ENCODE data around the gene FARS2.
"Not testable (repeated sequence)": the region's sequence is repeated elsewhere in the genome, so short reads cannot be mapped to it uniquely, and the experiment has no call there.

Gene FARS2

GRCh38 chr6:5637714-5638113 lies 376.4 kb downstream of the FARS2 start:
- DNase-seq (ENCODE audit: low spot score) = no peak

GRCh38 chr6:5638666-5639065 lies 377.4 kb downstream of the FARS2 start:
- DNase-seq (ENCODE audit: low spot score) = no peak

GRCh38 chr6:5639193-5639592 lies 377.9 kb downstream of the FARS2 start:
- no peak for DNase-seq (ENCODE audit: low spot score)

GRCh38 chr6:5640614-5641013 lies 379.3 kb downstream of the FARS2 start:
- no peak for DNase-seq (ENCODE audit: low spot score)

- no peak for DNase-seq (ENCODE audit: low spot score)
Observed at GRCh38 chr6:5644523-5645185, 383.3 kb downstream of the FARS2 start.

GRCh38 chr6:5645328-5646290 lies 384.3 kb downstream of the FARS2 start:
- no peak for DNase-seq (ENCODE audit: low spot score)

GRCh38 chr6:5652406-5653137 lies 391.3 kb downstream of the FARS2 start:
- no peak for DNase-seq (ENCODE audit: low spot score)

- DNase-seq (ENCODE audit: low spot score) = no peak
Observed at GRCh38 chr6:5653801-5654200, 392.5 kb downstream of the FARS2 start.

GRCh38 chr6:5656226-5656625 lies 394.9 kb downstream of the FARS2 start:
- DNase-seq (ENCODE audit: low spot score) = no peak

- not testable (repeated sequence) for DNase-seq (ENCODE audit: low spot score)
Observed at GRCh38 chr6:5656695-5657094, 395.4 kb downstream of the FARS2 start.

- DNase-seq (ENCODE audit: low spot score) = no peak
Observed at GRCh38 chr6:5657684-5658430, 396.5 kb downstream of the FARS2 start.

- no peak for DNase-seq (ENCODE audit: low spot score)
Observed at GRCh38 chr6:5659467-5659866, 398.2 kb downstream of the FARS2 start.

- DNase-seq (ENCODE audit: low spot score) = no peak
Observed at GRCh38 chr6:5660772-5661171, 399.5 kb downstream of the FARS2 start.

- DNase-seq (ENCODE audit: low spot score) = no peak
Observed at GRCh38 chr6:5662797-5663196, 401.5 kb downstream of the FARS2 start.

- DNase-seq (ENCODE audit: low spot score) = no peak
Observed at GRCh38 chr6:5663259-5663658, 401.9 kb downstream of the FARS2 start.

GRCh38 chr6:5663739-5664138 lies 402.4 kb downstream of the FARS2 start:
- DNase-seq (ENCODE audit: low spot score) = no peak

- no peak for DNase-seq (ENCODE audit: low spot score)
Observed at GRCh38 chr6:5664149-5664548, 402.8 kb downstream of the FARS2 start.

- no peak for DNase-seq (ENCODE audit: low spot score)
Observed at GRCh38 chr6:5665173-5665572, 403.9 kb downstream of the FARS2 start.

GRCh38 chr6:5665667-5666066 lies 404.4 kb downstream of the FARS2 start:
- DNase-seq (ENCODE audit: low spot score) = no peak

GRCh38 chr6:5666695-5667094 lies 405.4 kb downstream of the FARS2 start:
- no peak for DNase-seq (ENCODE audit: low spot score)

- DNase-seq (ENCODE audit: low spot score) = no peak
Observed at GRCh38 chr6:5667737-5668136, 406.4 kb downstream of the FARS2 start.

GRCh38 chr6:5670381-5670780 lies 409.1 kb downstream of the FARS2 start:
- no peak for DNase-seq (ENCODE audit: low spot score)

Measured in hematopoietic multipotent progenitor cell treated with erythropoietin and hydrocortisone succinate and interleukin-3 and kit ligand, for 17 days (in vitro differentiated cells).